ENCODE data around the gene PANX2. TPM values are rescaled to one million over a fixed set of nuclear protein-coding genes. Genes with fewer than 3 reads are reported as not detected.

Gene PANX2
- total RNA-seq, 3 donors from 2014 or later, result 0.64 to 2.0 (median 1.8) TPM

- Histone ChIP-seq H3K9me3 (no peaks in the 10 kb centered on the region), H3K36me3 (no peaks in the 10 kb centered on the region), H3K27me3 (no peaks in the 10 kb centered on the region), H3K4me1 (no peaks in the 10 kb centered on the region), H3K27ac (no peak overlapping the region), H3K4me3 (no peak overlapping the region)
- intact Hi-C loops (cut with DNase I; ENCODE audit: low total_unique reads), result no loop called here
- TF ChIP-seq POLR2A (IDR thresholded peaks at IDR 0.05) (no peak), CTCF (IDR thresholded peaks at IDR 0.05) (no peak), POLR2AphosphoS5 (IDR thresholded peaks at IDR 0.05) (no peak)
- no peak for DNase-seq (ENCODE audit: low spot score in 2 of 2)
These were observed 7.3 kb downstream of the PANX2 start for GRCh38 chr22:50177537-50178470.

- H3K27me3 ChIP-seq, result no peaks in the 10 kb centered on the region
- H3K27ac ChIP-seq, result no peak overlapping the region
- no peak overlapping the region for H3K4me3 ChIP-seq
- intact Hi-C loops (cut with DNase I; ENCODE audit: low total_unique reads), result no loop called here
- no peak for DNase-seq (ENCODE audit: low spot score in 2 of 2)
- no peaks in the 10 kb centered on the region for H3K9me3 ChIP-seq
- H3K36me3 ChIP-seq, result no peaks in the 10 kb centered on the region
- no peaks in the 10 kb centered on the region for H3K4me1 ChIP-seq
- TF ChIP-seq POLR2AphosphoS5 (IDR thresholded peaks at IDR 0.05) (no peak), CTCF (IDR thresholded peaks at IDR 0.05) (no peak), POLR2A (IDR thresholded peaks at IDR 0.05) (no peak)
These were observed 7.9 kb downstream of the PANX2 start for GRCh38 chr22:50178471-50178864.

GRCh38 chr22:50178871-50179869 is 8.6 kb downstream of the PANX2 start:
- TF ChIP-seq CTCF (IDR thresholded peaks at IDR 0.05) (no peak), POLR2AphosphoS5 (IDR thresholded peaks at IDR 0.05) (no peak), POLR2A (IDR thresholded peaks at IDR 0.05) (no peak)
- DNase-seq (ENCODE audit: low spot score in 2 of 2), result no peak
- Histone ChIP-seq H3K9me3 (no peaks in the 10 kb centered on the region), H3K27me3 (no peaks in the 10 kb centered on the region), H3K27ac (no peak overlapping the region), H3K36me3 (no peaks in the 10 kb centered on the region), H3K4me3 (no peak overlapping the region), H3K4me1 (peaks cover 0 to 1% of the 10 kb centered on the region in 2 donors)
- intact Hi-C loops (cut with DNase I; ENCODE audit: low total_unique reads), result no loop called here

GRCh38 chr22:50179937-50180726 is 9.6 kb downstream of the PANX2 start:
- no peak overlapping the region for H3K4me3 ChIP-seq
- H3K9me3 ChIP-seq, result no peaks in the 10 kb centered on the region
- no peak for TF ChIP-seq POLR2A (IDR thresholded peaks at IDR 0.05)
- no peak for TF ChIP-seq POLR2AphosphoS5 (IDR thresholded peaks at IDR 0.05)
- no peak for TF ChIP-seq CTCF (IDR thresholded peaks at IDR 0.05)
- no peak for DNase-seq (ENCODE audit: low spot score in 2 of 2)
- no peaks in the 10 kb centered on the region for H3K36me3 ChIP-seq
- H3K27me3 ChIP-seq, result no peaks in the 10 kb centered on the region
- H3K4me1 ChIP-seq, result peaks cover 0 to 7% of the 10 kb centered on the region in 2 donors
- H3K27ac ChIP-seq, result no peak overlapping the region
- intact Hi-C loops (cut with DNase I; ENCODE audit: low total_unique reads), result loop anchor here (10.0 kb wide), 1 partner anchor 225 kb away; no protein-coding TSS in a partner anchor

Measured in breast epithelium (tissue), 4 donors.